GM23338 (cell line): Measurements from ENCODE around the gene CCT5. TPM values are rescaled to one million over a fixed set of nuclear protein-coding genes. Genes with fewer than 3 reads are reported as not detected.
A peak's percentile ranks its signal among the peaks of the same experiment; 100 is the strongest.

Experiments
- ATAC-seq: fragments of 200-7000 bp; cut with Tn5 transposase; 3 replicates; pipeline ENCODE4 v1.9.1; 2020
- DNase-seq: peaks from one replicate; pipeline ENCODE4 v3.0.0-alpha.2; 2015; ENCODE audit warnings: low spot score
- H2AFZ ChIP-seq: fragments of 200-600 bp; sonication (generic); 2 replicates; pipeline ENCODE4 v1.8.0; 2016; ENCODE audit warnings: antibody characterized with exemption, mild to moderate bottlenecking, moderate library complexity
- H3F3A ChIP-seq: fragments of 200-600 bp; sonication (generic); replicated peaks from 2 replicates; pipeline ENCODE4 v1.8.0; 2017; ENCODE audit warnings: antibody characterized with exemption, mixed run types, low read depth
- H3K27ac ChIP-seq: fragments of 200-600 bp; sonication (generic); 2 replicates; pipeline ENCODE4 v1.6.1; 2016; ENCODE audit warnings: low read depth
- H3K27me3 ChIP-seq: fragments of 200-600 bp; sonication (generic); 2 replicates; pipeline ENCODE4 v1.8.0; 2016; ENCODE audit warnings: mild to moderate bottlenecking, mixed run types, moderate library complexity; ENCODE audit not compliant: insufficient read depth
- H3K36me3 ChIP-seq: fragments of 200-600 bp; sonication (generic); 2 replicates; pipeline ENCODE4 v1.8.0; 2016; ENCODE audit warnings: mild to moderate bottlenecking; ENCODE audit not compliant: insufficient read depth
- H3K4me1 ChIP-seq: fragments of 200-600 bp; sonication (generic); 2 replicates; pipeline ENCODE4 v1.8.0; 2016; ENCODE audit warnings: mild to moderate bottlenecking, moderate library complexity; ENCODE audit not compliant: insufficient read depth
- H3K4me2 ChIP-seq: fragments of 200-600 bp; sonication (generic); 2 replicates; pipeline ENCODE4 v1.7.1; 2017; ENCODE audit warnings: mixed run types
- H3K4me3 ChIP-seq: fragments of 200-600 bp; sonication (generic); 2 replicates; pipeline ENCODE4 v1.6.1; 2016; ENCODE audit warnings: mixed run types
- H3K79me2 ChIP-seq: fragments of 200-600 bp; sonication (generic); replicated peaks from 2 replicates; pipeline ENCODE4 v1.8.0; 2017; ENCODE audit warnings: mild to moderate bottlenecking; ENCODE audit not compliant: insufficient read depth
- H3K9me2 ChIP-seq: fragments of 200-600 bp; sonication (generic); 2 replicates; pipeline ENCODE4 v1.8.0; 2017; ENCODE audit not compliant: insufficient read depth
- H4K20me1 ChIP-seq: fragments of 200-600 bp; sonication (generic); replicated peaks from 2 replicates; pipeline ENCODE4 v1.8.0; 2017; ENCODE audit warnings: mild to moderate bottlenecking; ENCODE audit not compliant: insufficient read depth
- H3K27ac Mint-ChIP-seq: 2 replicates; pipeline ENCODE4 v1.8.0; 2020; ENCODE audit warnings: inconsistent platforms, mild to moderate bottlenecking, moderate library complexity, mixed read lengths
- H3K27me3 Mint-ChIP-seq: 3 replicates; pipeline ENCODE4 v1.8.0; 2022; ENCODE audit warnings: low read depth, mild to moderate bottlenecking, moderate library complexity, mixed read lengths, inconsistent platforms; ENCODE audit not compliant: insufficient read depth, poor library complexity
- H3K36me3 Mint-ChIP-seq: 3 replicates; pipeline ENCODE4 v1.8.0; 2021; ENCODE audit warnings: low read depth, mild to moderate bottlenecking, inconsistent platforms, moderate library complexity, mixed read lengths
- H3K4me1 Mint-ChIP-seq: 3 replicates; pipeline ENCODE4 v1.8.0; 2020; ENCODE audit warnings: mild to moderate bottlenecking, inconsistent platforms, mixed read lengths
- H3K4me3 Mint-ChIP-seq: 3 replicates; pipeline ENCODE4 v1.8.0; 2021; ENCODE audit warnings: moderate library complexity, mild to moderate bottlenecking, inconsistent platforms, mixed read lengths
- H3K9me3 Mint-ChIP-seq: 3 replicates; pipeline ENCODE4 v1.8.0; 2020; ENCODE audit warnings: moderate library complexity, mild to moderate bottlenecking, inconsistent platforms, mixed read lengths
- CREB1 ChIP-seq: fragments of 250-450 bp; sonication (Bioruptor Pico); IDR thresholded peaks from 2 replicates; pipeline ENCODE4 v1.5.0; 2020; ENCODE audit warnings: low read depth, mild to moderate bottlenecking, moderate library complexity
- NANOG ChIP-seq: IDR thresholded peaks from 2 replicates; pipeline ENCODE4 v1.6.1; 2016; ENCODE audit warnings: antibody characterized with exemption, borderline replicate concordance
- REST ChIP-seq: IDR thresholded peaks from one replicate; pipeline ENCODE4 v1.6.1; 2018; ENCODE audit warnings: antibody characterized with exemption; ENCODE audit not compliant: unreplicated experiment
- ZNF114 ChIP-seq: fragments of 250-450 bp; sonication (Bioruptor Pico); IDR thresholded peaks from 2 replicates; pipeline ENCODE4 v1.5.0; 2020; ENCODE audit warnings: mild to moderate bottlenecking, moderate library complexity
- ZNF462 ChIP-seq: fragments of 250-450 bp; sonication (Bioruptor Pico); IDR thresholded peaks from 2 replicates; pipeline ENCODE4 v1.5.0; 2020; ENCODE audit warnings: mild to moderate bottlenecking, moderate library complexity
- polyA plus RNA-seq: library from polyadenylated mRNA; unstranded; fragments of >200 nt; fragmentation: Nextera tagmentation; extraction: Ambion mirVana; gene quantifications from 2 replicates; pipeline ENCODE4 v1.2.1, GENCODE V29; 2016
- total RNA-seq: library from RNA; depleted of rRNA; stranded (reverse); fragments of >200 nt; shearing (Covaris generic); gene quantifications from 2 replicates; pipeline ENCODE4 v1.2.3, GENCODE V29; 2014

The CCT5 gene
- total and polyA plus RNA-seq, 2 experiments from 2014 or later = 576 to 661 TPM

GRCh38 chr5:10308844-10309243, 58.8 kb downstream of the CCT5 start (continued):
- TF ChIP-seq ZNF462 (no peak), NANOG (no peak), CREB1 (no peak)

- Histone ChIP-seq H3K27ac (no peak overlapping the region), H3K4me1 (peaks cover 18% of the 10 kb centered on the region), H3K9me2 (no peaks in the 10 kb centered on the region), H3K79me2 (no peaks in the 10 kb centered on the region), H3K27me3 (peaks cover 8% of the 10 kb centered on the region), H3K4me3 (no peak overlapping the region), H3F3A (no peaks in the 10 kb centered on the region; the same call in 1 of the 2 replicates), H3K4me2 (no peak overlapping the region), H4K20me1 (no peaks in the 10 kb centered on the region), H3K36me3 (no peaks in the 10 kb centered on the region), H2AFZ (peak overlapping the region; percentile 53; the same call in 1 of the 2 replicates)
- Mint-ChIP-seq H3K4me3 (no peak overlapping the region), H3K27ac (no peak overlapping the region; the same call in 1 of the 2 replicates), H3K27me3 (peaks cover 18% of the 10 kb centered on the region), H3K9me3 (no peaks in the 10 kb centered on the region; the same call in 2 of the 3 replicates), H3K36me3 (peaks cover 4% of the 10 kb centered on the region; the same call in 2 of the 3 replicates), H3K4me1 (peaks cover 26% of the 10 kb centered on the region)
- ATAC-seq (no peak), DNase-seq (no peak)
- TF ChIP-seq REST (no peak), ZNF114 (CRISPR knock-in tag) (no peak), ZNF462 (no peak)
Observed at GRCh38 chr5:10310066-10310779, 60.1 kb downstream of the CCT5 start.
